GM12801 (cell line): ENCODE data around the gene SPSB3.

ENCODE experiments used
- TF ChIP-seq, protein P1 (sequence below): IDR thresholded peaks from one replicate; pipeline ENCODE4 v1.5.1; 2011; ENCODE audit warnings: control low read depth; ENCODE audit not compliant: insufficient read length; ENCODE audit errors: extremely low read depth

Gene SPSB3

DNA sequence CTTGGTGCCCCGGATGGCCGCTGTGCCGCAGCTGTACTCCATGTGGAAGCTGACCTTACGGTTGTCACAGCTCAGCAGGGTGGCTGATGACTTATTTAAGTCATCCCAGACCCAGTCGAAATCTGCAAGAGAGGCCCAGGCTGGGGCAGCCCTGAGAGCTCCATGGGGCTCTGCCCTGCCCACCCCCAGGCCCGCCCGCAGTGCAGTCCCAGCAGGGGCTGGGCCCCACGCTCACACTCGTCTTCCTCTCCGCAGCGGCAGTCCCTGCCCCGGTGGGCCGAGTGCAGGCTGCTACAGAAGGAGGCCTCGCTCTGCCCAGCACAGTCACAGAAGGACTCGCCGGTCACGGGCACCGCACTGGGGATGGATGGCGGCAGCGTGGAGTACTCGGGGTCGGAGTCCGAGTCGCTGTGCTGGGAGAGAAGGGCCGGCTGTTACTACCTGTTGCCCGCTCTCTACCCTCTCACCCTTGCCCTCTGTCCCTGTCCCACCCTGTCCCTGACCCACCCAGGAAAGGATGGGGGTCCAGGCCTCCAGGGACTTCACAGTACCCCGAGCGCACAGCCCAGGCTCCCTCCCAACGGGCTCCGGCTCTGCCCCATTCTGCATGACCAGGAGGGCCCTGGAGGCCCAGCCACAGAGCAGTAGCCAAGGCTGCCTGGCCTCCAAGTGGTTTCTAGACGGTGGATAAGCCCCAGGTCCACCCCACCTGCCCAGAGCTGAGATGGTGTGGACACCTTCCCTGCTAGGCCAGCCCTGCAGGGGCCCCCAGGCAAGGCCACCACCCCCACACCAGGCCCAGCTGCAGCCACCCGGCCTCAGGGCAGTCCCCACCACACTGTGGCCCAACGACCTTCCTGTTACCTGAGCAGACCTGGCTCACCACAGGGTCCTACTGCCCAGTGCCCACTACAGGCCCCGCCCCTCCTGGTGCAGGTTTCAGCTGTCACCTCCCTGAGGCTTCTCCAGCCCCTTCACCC lies 3.9 kb downstream of the SPSB3 start:
- TF ChIP-seq, protein P1, sequence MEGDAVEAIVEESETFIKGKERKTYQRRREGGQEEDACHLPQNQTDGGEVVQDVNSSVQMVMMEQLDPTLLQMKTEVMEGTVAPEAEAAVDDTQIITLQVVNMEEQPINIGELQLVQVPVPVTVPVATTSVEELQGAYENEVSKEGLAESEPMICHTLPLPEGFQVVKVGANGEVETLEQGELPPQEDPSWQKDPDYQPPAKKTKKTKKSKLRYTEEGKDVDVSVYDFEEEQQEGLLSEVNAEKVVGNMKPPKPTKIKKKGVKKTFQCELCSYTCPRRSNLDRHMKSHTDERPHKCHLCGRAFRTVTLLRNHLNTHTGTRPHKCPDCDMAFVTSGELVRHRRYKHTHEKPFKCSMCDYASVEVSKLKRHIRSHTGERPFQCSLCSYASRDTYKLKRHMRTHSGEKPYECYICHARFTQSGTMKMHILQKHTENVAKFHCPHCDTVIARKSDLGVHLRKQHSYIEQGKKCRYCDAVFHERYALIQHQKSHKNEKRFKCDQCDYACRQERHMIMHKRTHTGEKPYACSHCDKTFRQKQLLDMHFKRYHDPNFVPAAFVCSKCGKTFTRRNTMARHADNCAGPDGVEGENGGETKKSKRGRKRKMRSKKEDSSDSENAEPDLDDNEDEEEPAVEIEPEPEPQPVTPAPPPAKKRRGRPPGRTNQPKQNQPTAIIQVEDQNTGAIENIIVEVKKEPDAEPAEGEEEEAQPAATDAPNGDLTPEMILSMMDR = no peak

DNA sequence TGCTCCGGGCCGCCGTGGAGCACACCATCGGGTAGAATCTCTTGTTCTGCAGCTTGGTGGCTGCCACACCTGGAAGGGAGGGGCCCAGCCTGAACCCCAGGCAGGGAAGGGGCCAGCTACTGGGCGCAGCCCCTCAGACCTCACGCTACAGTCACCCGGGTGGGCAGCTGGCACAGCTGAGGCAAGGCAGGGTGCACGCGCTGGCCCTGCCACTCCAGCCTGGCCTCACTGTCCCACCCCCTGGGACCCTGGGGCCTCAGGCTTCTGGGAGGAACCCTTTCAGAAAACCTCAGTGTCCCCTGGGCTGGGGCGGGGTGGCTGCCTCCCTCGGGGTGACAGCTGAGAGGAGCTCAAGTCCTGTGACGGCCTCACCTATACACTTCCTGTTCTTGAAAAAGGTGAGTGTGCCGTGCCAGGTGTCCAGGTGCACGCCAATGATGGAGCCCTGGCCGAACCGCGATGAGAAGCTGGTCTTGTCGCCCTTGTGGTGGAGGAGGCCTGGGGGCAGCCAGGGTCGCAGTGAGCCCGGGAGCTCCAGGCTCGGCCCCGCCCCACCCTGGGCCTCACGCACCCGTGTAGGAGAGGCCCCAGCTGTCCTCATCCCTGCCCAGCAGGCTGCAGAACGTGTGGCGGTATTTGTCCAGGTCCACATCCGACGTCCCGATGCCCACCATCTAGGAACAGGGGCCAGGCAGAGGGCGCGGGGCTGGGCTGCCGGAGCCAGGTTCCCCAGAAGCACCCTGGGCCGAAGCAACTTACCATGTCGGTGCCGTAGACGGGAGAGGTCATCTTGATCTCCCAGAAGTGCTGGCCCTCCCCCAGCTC lies 4.8 kb downstream of the SPSB3 start:
- TF ChIP-seq, protein P1 = no peak

DNA sequence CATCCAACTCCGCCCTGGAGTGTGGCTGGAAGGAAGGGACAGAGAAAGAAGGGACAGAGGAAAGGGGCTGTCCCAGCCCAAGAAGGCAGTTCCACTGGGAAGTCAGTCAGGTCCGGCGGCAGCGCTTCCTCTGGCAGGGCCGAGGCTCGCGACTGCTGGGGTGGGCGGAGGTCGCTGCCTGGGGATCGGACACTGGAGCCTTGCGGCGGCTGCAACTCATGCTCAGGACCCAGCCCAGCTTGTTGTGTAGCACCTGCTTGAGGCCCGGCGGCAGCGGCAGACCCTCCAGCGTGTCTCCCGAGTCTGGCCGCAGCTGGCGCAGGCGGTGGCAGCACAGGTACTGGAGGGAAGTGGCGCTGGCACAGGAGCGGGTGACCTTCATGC lies 5.4 kb downstream of the SPSB3 start:
- TF ChIP-seq, protein P1 = no peak

DNA sequence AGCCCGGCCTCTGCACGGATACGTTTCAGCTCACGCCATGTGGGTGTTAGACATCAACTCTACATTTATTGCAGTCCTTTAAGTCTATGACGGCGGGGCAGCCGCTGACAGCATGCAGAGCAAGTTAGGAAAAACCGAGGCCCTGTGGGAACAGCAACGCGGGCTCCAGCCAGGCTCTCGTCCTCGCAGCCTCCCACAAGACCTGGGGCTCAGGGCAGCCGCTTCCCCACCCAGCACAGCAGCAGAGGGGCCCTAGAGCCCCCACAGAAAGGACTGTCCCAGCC lies 5.8 kb downstream of the SPSB3 start:
- TF ChIP-seq, protein P1 = no peak

DNA sequence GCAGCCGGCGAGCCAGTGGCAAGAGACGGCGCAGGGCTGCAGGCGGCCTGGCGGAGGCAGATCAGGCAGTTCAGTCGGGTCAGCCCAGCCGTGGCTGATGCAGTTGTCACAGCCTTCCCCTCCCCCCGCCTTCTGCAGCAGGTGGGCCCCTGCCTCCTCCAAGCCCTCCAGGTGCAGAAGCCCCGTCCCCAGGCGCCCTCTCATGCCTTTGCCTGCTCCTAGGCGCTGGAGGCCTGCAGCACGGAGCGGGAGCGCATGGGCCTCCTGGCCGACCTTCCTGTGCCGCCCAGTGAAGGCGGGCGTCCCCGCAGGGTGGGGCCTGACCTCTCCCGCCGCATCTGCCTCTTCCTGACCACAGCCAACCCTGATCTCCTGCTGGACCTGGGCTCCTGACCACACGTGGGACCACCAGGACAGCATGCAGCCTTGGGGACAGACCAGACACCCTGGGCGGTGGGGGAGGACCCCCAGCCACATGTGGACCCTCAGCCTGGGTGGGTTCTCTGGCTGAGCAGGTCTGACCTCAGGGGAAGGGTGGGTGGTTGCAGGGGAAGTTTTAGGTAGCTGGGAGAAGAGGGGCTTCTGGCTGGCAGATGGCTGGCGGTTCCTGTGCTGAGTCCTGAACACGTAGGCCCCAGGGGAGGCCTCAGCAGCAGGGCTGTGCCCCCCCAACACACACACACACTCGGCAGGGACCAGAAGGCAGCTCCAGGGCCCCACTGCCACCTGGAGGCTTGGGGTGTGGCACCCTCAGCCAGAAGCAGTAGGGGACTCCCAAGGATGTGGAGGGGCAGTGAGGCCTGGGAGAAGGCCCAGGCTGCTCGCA lies 6.3 kb downstream of the SPSB3 start:
- TF ChIP-seq, protein P1 = no peak

DNA sequence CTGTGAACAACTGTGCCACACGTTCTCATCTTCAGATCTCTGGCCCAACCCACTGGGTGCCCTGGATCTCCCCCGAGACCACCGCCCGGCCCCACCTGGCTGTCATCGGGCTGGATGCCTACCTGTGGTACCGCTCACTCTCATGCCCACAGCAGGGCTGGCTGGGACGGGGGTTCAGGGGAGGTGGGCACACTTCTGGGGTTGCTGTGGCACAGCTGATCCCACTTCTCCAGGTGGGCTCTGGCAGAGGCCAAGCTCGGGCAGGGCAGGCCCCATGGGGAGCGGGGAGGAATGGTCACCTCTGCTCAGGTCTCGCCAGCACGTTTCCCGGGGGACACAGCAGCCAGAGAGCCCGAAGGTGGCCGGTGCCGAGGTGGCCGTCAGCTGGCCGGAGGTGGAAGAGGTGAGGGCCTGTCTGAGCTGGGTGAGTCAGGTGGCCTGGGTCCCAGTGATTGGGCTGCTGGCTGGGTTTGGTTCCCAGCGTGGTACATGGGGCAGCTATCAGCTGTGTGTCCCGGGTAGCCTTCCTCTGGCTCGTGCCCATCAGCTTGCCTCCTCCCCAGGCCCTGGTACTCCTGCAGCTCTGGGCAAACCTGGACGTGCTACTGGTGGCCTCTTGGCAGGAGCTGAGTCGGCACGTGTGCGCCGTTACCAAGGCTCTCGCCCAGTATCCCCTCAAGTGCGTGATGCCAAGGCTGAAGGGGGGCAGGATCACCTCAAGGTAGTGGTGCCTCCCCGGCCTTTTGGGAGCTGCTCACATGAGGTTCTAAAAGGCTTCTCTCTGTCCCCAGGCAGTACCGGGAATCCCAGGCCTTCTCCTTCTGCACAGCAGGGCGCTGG lies 7.1 kb downstream of the SPSB3 start:
- TF ChIP-seq, protein P1 = no peak
